Stimulated activated CD8-positive, alpha-beta memory T cell treated with anti-CD3 and anti-CD28 coated beads, Interleukin-4, amount 100 ng/mL, for 1 hour (primary cell): ENCODE measurements around the gene SPACA5B.
"Not testable (repeated sequence)": the region's sequence is repeated elsewhere in the genome, so short reads cannot be mapped to it uniquely, and the experiment has no call there.

ENCODE experiments used
- DNase-seq, 2 donors: peaks; one replicate each; pipeline ENCODE4 v3.0.0-alpha.2; 2020; ENCODE audit warnings: low read depth in 2 of 2, low spot score in 1 of 2

The SPACA5B gene

DNA sequence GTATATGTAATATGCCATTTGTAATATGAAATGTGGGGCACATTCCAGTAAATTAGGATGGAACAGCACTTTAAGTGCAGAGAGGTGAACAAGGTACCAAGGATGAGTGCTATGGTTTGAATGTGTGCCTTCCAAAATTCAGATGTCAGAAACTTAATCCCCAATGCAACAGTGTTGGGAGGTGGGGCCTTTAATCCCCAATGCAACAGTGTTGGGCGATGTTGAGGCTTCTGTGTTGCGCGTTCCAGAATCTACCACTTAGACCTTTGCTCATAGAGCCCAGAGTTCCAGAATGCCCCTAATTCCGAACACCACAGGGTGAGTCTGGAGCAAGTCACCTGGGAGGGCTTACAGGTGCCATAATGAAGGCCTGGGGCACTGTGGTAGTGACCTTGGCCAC lies at the start of gene SPACA5B:
SPACA5B (plus strand) TSS at position 301 of the 400 bp plus-strand sequence; CDS start at position 363, 62 bp downstream.
- DNase-seq, result not testable (repeated sequence)

DNA sequence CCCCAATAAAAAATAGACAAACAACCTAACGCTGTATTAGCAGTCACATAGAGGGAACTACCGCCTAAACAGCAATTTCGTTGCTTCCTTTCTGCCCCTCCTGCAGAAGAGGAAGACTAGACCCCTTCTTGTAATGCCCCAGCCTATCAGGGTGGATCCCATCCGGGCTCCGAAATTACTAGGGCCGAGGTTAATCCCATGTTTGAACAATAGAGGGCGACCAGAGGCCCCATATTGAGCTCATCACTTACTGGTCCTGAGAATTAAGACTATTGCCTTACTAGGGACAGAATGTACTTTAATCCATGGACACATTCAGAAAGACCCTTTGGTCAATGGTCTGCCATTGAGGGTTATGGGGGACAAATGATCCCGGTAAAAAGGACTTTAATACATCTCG lies 47.2 kb upstream of the SPACA5B start:
- peak in 1 of 2 donors; percentile 9 for DNase-seq

DNA sequence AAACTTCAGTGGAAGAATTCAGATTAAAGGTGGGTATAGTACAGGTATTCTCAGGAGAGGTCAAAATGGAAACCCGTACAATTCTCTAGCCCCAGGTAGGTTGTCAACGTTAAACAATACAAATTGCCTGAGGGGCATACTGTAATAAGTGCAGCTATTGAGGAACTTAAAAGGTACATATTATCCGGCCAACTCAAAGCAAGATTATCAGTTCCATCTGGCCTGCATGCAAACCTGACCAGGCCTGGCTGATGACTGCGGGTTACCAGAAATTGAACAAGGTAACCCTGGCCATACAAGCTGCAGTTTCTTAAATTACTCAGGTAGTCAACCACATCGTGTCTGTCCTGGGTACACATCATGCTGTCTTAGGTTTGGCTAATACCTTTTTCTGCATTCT lies 46.7 kb upstream of the SPACA5B start:
- DNase-seq, result no peak

DNA sequence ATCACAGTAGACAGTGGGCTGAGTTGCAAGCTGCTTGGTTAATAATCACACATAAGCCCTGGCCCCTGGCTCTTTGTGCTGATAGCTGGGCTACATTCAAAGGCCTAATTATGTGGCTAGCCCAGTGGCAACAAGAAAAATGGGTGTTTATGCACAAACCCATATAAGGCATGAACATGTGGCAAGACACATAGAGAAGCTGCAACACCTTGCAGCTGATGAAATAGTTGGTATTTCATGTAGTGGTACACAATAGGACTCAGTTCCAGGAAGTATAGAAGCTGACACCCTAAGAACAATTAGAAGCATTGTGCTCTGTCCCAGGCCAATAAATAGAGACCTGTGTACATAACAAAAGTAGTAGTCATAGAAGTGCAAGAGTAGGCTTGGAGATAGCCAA lies 44.3 kb upstream of the SPACA5B start:
- DNase-seq, result no peak

DNA sequence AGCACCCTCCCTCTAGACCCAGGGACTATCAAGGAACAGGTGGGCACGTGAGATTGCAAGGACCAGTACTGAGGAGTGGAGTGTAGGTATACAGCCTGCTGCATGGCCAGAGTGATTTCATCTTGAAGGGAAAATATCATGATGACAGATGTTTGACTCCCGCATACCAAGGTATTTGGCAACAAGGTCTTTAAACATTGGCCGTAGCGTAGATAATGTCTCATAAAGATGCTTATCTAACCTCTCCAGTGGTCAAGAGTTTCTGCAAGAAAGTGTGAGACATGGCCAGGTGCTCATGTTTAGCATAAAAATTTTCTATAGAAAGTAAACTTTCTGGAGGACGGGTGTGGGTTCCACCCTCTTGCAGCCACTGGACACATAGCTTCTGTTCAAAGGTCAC lies 40.3 kb upstream of the SPACA5B start:
- no peak for DNase-seq

DNA sequence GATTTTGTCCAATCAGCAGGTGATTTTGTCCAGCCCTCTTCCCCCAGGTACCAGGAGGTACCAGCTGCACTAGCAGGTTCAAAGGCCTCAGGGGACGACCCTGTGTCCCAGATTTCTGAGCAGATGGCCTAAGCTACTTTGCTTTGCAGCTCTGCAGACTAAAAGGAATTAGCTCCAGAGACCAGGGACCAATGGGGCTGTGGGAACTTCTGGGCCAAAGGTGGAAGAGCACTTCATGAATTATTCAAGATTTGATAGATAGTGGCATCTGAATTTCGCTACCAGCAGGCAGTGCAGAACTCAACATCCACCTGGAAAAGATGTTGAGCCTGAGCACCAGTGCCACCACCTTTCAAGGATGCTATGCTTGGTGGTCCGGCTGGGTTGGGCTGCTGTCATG lies 37.9 kb upstream of the SPACA5B start:
- DNase-seq, result not testable (repeated sequence)

DNA sequence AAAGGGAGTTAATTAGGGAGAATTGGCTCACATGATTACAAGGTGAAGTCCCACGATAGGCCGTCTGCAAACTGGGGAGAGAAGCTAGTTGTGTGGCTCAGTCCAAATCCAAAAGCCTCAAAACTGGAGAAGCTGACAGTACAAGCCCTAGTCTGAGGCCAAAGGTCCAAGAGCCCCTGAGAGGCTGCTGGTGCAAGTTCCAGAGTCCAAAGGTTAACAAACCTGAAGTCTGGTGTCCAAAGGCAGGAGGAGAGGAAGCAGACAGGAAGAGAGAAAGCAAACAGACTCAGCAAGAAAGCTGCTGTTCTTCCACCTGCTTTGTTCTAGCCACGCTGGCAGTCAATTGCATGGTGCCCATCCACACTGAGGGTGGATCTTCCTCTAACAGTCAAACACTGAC lies 29.0 kb upstream of the SPACA5B start:
- DNase-seq, result no peak

DNA sequence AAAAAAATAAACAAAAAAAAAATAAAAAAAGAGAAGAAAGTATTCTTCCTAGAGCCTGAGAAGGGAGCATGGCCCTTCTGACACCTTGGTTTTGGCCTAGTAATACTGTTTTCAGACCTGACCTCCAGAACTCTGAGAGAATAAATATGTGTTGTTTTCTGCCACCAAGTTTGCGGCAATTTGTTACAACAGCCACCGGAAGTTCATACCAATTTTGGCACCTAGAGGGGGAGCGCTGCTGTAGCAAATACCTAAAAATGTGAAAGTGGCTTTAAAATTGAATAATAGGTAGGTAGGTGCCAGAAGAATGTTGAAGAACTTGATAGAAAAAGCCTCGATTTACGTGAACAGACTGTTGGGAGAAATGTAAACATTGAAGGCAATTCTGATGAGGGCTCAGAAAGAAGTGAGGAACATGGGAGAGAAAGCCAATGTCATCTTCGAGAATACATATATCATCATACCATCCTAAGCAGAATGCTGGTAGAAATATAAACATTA lies 27.5 kb upstream of the SPACA5B start:
- DNase-seq, result no peak

DNA sequence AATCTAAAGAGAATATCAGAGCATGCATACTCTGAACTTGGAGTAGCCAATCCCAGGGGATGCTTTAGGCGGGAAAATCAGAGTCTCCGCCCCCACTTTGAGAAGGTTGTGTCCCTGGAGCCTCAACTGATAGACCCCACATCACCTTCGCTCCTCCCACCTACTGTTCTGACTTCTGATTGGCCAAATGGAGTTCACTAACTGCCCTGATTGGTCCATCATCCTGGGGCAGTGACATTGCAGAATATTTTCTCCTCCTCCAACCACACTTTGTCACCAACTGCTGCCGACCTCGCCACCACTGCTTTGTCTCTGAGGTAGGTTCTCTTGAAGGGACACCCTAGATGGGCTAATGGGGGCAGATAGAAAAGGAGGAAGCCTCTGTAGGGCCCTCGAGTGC lies 22.7 kb upstream of the SPACA5B start:
- DNase-seq, result no peak

DNA sequence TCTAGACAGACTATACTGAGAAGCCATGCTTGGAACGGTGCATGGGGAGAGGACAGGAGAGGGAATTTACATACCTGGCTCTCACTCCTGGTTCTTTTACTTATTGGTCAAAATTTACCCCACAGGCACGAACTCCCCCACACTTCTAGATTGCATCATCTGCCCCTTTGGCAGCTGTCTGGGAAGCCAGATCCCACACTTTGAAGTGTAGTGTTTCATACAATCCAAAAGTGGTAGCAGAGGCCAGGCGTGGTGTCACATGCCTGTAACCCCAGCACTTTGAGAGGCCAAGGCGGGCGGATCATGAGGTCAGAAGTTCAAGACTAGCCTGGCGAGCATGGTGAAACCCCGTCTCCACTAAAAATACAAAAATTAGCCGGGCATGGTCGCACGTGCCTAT lies 5.1 kb upstream of the SPACA5B start:
- DNase-seq, result not testable (repeated sequence)

DNA sequence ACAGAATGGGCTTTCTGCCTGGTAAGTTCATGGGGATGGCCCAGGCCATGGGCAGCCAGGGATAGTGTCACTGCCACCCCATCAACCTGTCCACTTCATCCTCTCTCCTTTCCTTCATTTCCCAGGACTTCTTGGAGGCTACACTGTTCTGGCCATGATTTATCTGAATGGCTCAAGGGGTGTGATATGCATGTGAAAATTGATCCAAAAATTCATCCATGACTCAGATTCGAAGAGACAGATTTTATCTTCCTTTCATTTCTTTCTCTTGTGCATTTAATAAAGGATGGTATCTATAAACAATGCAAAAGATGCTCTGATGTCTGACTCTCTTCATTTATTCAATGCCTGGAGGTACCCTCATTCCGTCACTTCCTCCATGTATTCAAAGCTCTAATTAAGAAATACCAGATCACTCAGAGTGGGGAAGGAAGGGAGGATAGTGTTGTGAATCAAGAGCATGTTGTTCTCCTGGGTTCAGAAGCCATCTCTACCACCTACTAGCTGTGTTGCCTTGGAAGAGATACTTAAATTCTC lies 1.9 kb downstream of the SPACA5B start:
- not testable (repeated sequence) for DNase-seq

DNA sequence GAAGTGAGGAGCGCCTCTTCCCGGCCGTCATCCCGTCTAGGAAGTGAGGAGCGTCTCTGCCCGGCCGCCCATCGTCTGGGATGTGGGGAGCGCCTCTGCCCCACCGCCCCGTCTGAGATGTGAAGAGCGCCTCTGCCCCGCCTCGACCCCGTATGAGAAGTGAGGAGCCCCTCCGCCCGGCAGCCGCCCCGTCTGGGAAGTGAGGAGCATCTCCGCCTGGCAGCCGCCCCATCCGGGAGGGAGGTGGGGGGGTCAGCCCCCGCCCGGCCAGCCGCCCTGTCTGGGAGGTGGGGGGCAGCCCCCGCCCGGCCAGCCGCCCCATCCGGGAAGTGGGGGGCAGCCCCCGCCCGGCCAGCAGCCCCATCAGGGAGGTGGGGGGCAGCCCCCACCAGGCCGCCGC lies 8.7 kb downstream of the SPACA5B start:
- DNase-seq, result not testable (repeated sequence)

DNA sequence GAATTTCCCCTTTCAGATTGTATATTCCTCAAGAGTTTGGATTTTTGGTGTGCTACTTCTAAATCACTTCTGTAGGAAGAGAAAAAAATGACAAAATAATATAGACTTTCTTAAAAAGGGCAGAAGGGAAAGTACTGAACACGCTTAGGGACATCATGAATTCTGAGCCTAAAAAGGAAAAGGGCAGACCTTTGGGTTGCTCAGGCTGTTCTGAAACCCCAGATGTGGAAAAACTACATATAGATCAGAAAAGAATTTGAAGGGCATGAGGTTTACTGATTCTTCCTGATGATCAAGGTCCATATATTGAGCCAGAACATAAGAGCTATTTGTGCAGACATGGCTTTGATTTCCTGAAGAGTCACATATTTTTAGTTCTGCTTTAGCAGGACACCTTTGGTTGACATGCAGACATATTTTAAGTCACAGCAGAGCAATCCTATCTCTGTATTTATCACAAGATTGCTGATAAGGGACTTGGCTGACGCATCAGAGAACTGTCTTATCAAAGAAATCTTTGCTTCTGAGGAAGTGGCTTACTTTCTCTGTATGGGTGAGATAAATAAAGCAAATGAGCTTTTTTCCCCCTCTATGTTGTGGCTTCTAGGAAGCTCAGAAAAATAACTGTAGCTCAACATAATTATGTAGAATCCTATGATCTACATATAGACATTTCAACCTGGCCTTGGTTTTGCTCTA lies 11.5 kb downstream of the SPACA5B start:
- not testable (repeated sequence) for DNase-seq

DNA sequence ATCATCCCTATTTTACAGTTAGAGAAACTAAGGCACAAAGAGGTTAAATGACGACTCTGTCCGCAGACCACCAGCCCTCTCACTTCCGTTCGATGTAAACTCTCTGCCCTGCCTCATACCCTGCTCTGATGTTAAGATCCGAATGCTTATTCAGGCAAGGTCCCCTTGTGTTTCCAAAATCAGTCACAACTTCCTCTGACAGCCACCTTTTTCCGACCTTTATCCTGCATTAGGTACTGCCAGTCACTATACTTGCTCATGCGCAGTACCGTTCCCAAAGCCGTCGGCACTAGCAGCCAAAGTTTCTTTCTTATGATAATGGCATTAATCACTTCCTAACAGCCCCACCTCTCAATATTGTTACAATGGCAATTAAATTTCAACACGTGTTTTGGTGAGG lies 12.3 kb downstream of the SPACA5B start:
- DNase-seq, result not testable (repeated sequence)

DNA sequence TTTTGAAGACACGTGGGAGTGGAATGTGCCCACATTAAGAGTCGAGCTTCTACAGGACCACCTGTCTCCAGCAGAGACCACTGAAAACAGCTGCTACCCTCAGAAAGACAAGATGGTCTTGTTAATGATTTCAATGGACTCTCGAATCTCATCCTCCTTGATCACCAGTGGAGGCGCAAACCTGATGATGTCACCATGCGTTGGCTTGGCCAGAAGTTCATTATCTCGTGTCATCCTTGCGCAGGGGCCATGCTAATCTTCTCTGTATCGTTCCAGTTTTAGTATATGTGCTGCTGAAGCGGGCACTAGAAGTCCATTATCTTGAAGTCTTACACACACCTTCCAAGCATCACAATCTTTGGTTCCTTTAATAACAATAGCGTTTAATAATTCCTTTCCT lies 23.3 kb downstream of the SPACA5B start:
- DNase-seq, result no peak

DNA sequence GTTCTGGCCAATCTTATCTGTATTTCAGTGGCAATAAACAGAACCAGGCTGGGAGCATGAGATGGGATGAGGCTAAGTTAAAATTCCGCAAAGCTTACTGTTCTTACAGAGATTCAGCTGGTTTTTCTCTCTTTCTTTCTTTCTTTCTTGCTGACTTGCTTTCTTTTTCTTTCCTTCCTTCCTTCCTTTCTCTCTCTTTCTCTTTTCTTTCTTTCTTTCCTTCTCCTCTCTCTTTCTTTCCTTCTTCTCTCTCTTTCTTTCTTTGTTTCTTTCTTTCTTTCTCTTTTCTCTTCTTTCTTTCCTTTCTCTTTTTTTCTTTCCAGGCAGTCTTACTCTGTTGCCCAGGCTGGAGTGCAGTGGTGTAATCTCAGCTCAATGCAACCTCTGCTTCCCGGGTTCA lies 24.4 kb downstream of the SPACA5B start:
- no peak for DNase-seq

DNA sequence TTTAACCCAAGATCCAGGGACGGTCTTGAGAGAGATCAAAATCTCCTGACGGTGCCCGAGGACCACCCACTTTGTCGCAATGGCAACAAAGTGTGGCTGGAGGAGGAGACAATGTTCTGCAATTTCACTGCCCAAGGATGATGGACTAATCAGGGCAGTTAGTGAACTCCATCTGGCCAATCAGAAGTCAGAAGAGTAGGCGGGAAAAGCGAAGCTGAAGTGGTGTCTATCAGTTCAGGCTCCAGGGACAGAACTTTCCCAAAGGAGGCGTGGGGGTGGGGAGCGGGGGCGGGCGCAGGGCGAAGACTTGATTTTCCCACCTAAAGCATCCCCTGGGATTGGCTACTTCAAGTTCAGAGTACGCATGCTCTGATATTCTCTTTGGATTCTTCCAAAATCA lies 25.6 kb downstream of the SPACA5B start:
- no peak for DNase-seq

DNA sequence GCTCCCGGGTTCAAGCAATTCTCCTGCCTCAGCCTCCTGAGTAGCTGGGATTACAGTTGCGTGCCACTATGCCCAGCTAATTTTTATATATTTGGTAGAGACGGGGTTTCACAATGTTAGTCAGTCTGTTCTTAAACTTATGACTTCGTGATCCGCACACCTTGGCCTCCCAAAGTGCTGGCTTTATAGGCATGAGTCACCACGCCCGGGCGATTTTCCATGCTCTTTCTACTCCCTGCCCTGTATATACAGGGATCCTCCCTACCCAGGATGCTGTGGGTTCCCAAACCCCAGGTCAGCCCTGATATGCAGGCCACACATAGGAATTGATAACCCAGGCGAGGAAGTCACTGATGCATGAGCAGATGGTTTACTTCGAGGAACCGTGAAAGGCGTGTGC lies 34.8 kb downstream of the SPACA5B start:
- no peak for DNase-seq

DNA sequence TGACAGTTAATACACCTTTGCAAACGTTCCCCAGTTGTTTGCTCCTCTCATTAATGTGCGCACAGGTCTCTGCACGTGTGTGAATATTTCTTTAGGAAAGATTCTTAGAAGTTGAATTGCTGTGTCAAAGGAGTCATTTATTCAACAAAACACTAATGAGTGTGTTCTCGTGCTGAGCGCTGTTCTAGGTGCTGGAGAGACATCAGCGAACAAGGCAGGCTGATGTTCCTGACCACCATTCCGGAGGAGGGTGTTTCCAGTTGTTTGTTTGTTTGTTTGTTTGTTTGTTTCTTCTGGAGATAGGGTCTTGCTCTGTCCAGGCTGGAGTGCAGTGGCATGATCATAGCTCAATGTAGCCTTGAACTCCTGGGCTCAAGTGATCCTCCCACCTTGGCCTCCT lies 35.9 kb downstream of the SPACA5B start:
- not testable (repeated sequence) for DNase-seq

DNA sequence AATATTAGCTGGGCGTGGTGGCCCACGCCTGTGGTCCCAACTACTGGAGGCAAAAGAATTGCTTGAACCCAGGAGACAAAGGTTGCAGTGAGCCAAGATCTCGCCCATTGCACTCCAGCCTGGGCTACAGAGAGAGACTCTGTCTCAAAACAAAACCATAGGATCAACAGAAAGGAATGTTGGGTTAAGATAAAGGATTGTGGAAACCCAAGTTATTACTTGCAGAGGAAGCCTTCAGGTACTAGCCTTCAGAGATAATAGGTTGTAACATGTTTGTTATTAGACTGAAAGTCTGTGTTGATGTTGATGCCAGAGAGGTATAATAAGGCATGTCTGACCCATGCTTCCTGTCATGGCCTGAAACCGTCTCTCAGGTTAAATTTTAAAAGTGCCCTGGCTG lies 49.3 kb downstream of the SPACA5B start:
- DNase-seq, result no peak

DNA sequence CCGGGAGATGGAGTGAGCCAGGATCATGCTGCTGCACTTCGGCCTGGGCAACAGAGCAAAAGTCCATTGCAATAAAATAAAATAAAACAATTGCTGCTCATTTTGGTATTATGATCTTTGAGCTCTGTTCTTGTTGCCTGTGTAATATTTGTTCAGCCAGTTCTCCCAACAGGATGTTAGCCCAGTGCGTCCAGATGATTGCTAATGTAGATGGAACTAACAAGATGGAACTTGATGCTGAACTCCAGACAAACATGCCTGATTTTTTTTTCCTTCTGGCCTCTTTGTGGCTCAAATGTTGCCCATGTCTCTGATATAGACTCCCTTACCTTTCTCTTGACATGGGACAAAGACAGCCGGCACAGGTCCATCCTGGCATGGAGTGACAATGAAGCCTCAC lies 50.4 kb downstream of the SPACA5B start:
- no peak for DNase-seq

DNA sequence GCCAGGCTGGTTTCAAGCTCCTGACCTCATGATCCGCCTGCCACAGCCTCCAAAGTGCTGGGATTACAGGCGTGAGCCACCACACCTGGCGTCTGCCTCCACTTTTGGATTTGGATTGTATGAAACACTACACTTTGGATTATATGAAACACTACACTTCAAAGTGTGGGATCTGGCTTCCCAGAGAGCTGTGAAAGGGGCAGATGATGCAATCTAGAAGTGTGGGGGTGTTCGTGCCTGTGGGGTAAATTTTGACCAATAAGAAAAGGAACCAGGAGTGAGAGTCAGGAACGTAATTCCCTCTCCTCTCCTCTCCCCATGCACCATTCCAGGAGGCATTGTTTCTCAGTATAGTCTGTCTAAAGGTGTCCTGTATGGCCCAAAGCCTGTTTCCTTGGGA lies 51.5 kb downstream of the SPACA5B start:
- DNase-seq, result not testable (repeated sequence)
